ENCODE results near the gene FABP3.

- TF ChIP-seq POLR2A (IDR thresholded peaks at IDR 0.05; ENCODE audit: low read length), result peak; percentile 38
- TF ChIP-seq GATA1 (IDR thresholded peaks at IDR 0.05; ENCODE audit: low read depth, low read length), result no peak
Observed at GRCh38 chr1:31413405-31414001, 40.6 kb upstream of the FABP3 start.

Measured in erythroblast (primary cell).